Measurements from ENCODE around the gene MAGED4.
"Not testable (repeated sequence)": the region's sequence is repeated elsewhere in the genome, so short reads cannot be mapped to it uniquely, and the experiment has no call there.

- not testable (repeated sequence) for TF ChIP-seq CTCF, POLR2AphosphoS5 (IDR thresholded peaks at IDR 0.05)
These were observed at the start of gene MAGED4 for GRCh38 chrX:52184440-52185077.

Data from transverse colon (tissue), 4 donors.